H1 (cell line): ENCODE results near the gene COL8A1. TPM values are rescaled to one million over a fixed set of nuclear protein-coding genes. Genes with fewer than 3 reads are reported as not detected.

Experiments used
- CTCF ChIA-PET: fragments of 300-600 bp; sonication (Branson Sonifier 250); formaldehyde crosslinking; loops from one replicate; lab custom pipeline; 2021; ENCODE audit not compliant: partially characterized antibody; lab: Charles Lee
- POLR2A ChIA-PET: fragments of 300-600 bp; sonication (Branson Sonifier 250); formaldehyde crosslinking; loops from one replicate; lab custom pipeline; 2021; ENCODE audit warnings: inconsistent platforms; ENCODE audit not compliant: partially characterized antibody; lab: Charles Lee
- DNase-seq, 2 experiments: peaks; one replicate each; pipeline versions ENCODE4 v3.0.0 to v3.0.0-alpha.2; 2010 to 2022; ENCODE audit warnings: low spot score in 2 of 2, low read depth in 1 of 2, mixed read lengths in 1 of 2
- FAIRE-seq: peaks from 2 replicates; lab custom pipeline; 2011; peaks lifted over from hg19 to GRCh38; lab: Jason Lieb, UNC
- H2AFZ ChIP-seq: 2 replicates; pipeline ENCODE4 v1.8.1; 2012; ENCODE audit warnings: low read length, inconsistent platforms
- H2AK5ac ChIP-seq: 2 replicates; pipeline ENCODE4 v1.6.1; 2013; ENCODE audit warnings: low read depth, low read length
- H2BK120ac ChIP-seq: replicated peaks from 2 replicates; pipeline ENCODE3; 2013; ENCODE audit warnings: low read depth, low read length, inconsistent platforms
- H2BK12ac ChIP-seq: 2 replicates; pipeline ENCODE4 v1.6.1; 2013; ENCODE audit warnings: low read depth, low read length
- H2BK15ac ChIP-seq: 2 replicates; pipeline ENCODE4 v1.6.1; 2013; ENCODE audit warnings: low read length
- H2BK20ac ChIP-seq: 2 replicates; pipeline ENCODE4 v1.6.1; 2013; ENCODE audit warnings: low read length
- H2BK5ac ChIP-seq: 2 replicates; pipeline ENCODE4 v1.6.1; 2013; ENCODE audit warnings: low read depth, low read length
- H3K14ac ChIP-seq: 2 replicates; pipeline ENCODE4 v1.6.1; 2013; ENCODE audit warnings: inconsistent platforms; ENCODE audit not compliant: insufficient read length
- H3K18ac ChIP-seq: 2 replicates; pipeline ENCODE4 v1.6.1; 2013; ENCODE audit warnings: low read length; ENCODE audit errors: extremely low read depth
- H3K23ac ChIP-seq: 2 replicates; pipeline ENCODE4 v1.6.1; 2013; ENCODE audit warnings: inconsistent platforms; ENCODE audit not compliant: insufficient read length
- H3K23me2 ChIP-seq: 2 replicates; pipeline ENCODE4 v1.6.1; 2013; ENCODE audit warnings: low read depth, low read length
- H3K27ac ChIP-seq: 2 replicates; pipeline ENCODE4 v1.6.1; 2011; ENCODE audit warnings: low read depth, low read length, inconsistent platforms
- H3K27me3 ChIP-seq, 4 experiments: replicated peaks in 1 of 4; 1 replicate in 1 of 4; 2 replicates in 3 of 4; pipeline versions ENCODE4 v1.6.1 to v1.8.1; 2011 to 2013; ENCODE audit warnings: low read length in 3 of 4, mild to moderate bottlenecking in 3 of 4, inconsistent platforms in 2 of 4, mixed read lengths in 2 of 4, moderate library complexity in 1 of 4; ENCODE audit not compliant: control insufficient read depth in 3 of 4, insufficient read depth in 3 of 4; ENCODE audit errors: extremely low read depth in 1 of 4
- H3K36me3 ChIP-seq, 4 experiments: 2 replicates each; pipeline versions ENCODE4 v1.6.1 to v1.8.1; 2011 to 2013; ENCODE audit warnings: mild to moderate bottlenecking in 4 of 4, low read length in 3 of 4, moderate library complexity in 2 of 4, control low read depth in 1 of 4, inconsistent platforms in 1 of 4; ENCODE audit not compliant: insufficient read depth in 4 of 4, control insufficient read depth in 2 of 4
- H3K4ac ChIP-seq: replicated peaks from 2 replicates; pipeline ENCODE3; 2013; ENCODE audit warnings: low read length, low read depth, mixed read lengths, inconsistent platforms; ENCODE audit not compliant: insufficient read length
- H3K4me1 ChIP-seq, 4 experiments: replicated peaks in 1 of 4; 1 replicate in 1 of 4; 2 replicates in 3 of 4; pipeline versions ENCODE4 v1.6.1 to v1.8.1; 2011 to 2013; ENCODE audit warnings: low read length in 3 of 4, inconsistent platforms in 2 of 4, mixed read lengths in 1 of 4; ENCODE audit not compliant: insufficient read depth in 4 of 4, control insufficient read depth in 3 of 4
- H3K4me2 ChIP-seq, 2 experiments: 2 replicates each; pipeline versions ENCODE4 v1.6.1 to v1.8.1; 2011 to 2013; ENCODE audit warnings: low read depth in 2 of 2, low read length in 2 of 2, control low read depth in 1 of 2, inconsistent platforms in 1 of 2, mild to moderate bottlenecking in 1 of 2; ENCODE audit not compliant: insufficient read depth in 1 of 2
- H3K4me3 ChIP-seq, 4 experiments: fragments of 200-600, 300-600 bp in 1 of 4; sonication (generic), shearing (Covaris generic), sonication (Bioruptor Twin) in 1 of 4; 2 replicates each; pipeline versions ENCODE4 v1.5.1 to v1.8.1; 2011 to 2016; ENCODE audit warnings: low read length in 4 of 4, low read depth in 3 of 4, control low read depth in 2 of 4, inconsistent platforms in 2 of 4, mild to moderate bottlenecking in 2 of 4, mixed read lengths in 1 of 4, moderate library complexity in 1 of 4; ENCODE audit not compliant: insufficient read depth in 2 of 4; ENCODE audit errors: extremely low read depth in 1 of 4
- H3K56ac ChIP-seq: replicated peaks from 2 replicates; pipeline ENCODE3; 2013; ENCODE audit warnings: low read depth, mild to moderate bottlenecking, mixed read lengths, low read length, inconsistent platforms; ENCODE audit not compliant: insufficient read length
- H3K79me1 ChIP-seq: 2 replicates; pipeline ENCODE4 v1.6.1; 2013; ENCODE audit warnings: low read depth, low read length, control low read depth
- H3K79me2 ChIP-seq, 2 experiments: 2 replicates each; pipeline versions ENCODE4 v1.6.1 to v1.8.1; 2012 to 2013; ENCODE audit warnings: low read length in 2 of 2, mild to moderate bottlenecking in 2 of 2, inconsistent platforms in 1 of 2; ENCODE audit not compliant: insufficient read depth in 2 of 2, control insufficient read depth in 1 of 2
- H3K9ac ChIP-seq, 4 experiments: replicated peaks in 1 of 4; 1 replicate in 1 of 4; 2 replicates in 3 of 4; pipeline versions ENCODE4 v1.6.1 to v1.8.1; 2011 to 2013; ENCODE audit warnings: low read depth in 3 of 4, low read length in 3 of 4, control low read depth in 2 of 4, mild to moderate bottlenecking in 2 of 4, moderate library complexity in 2 of 4, inconsistent platforms in 1 of 4; ENCODE audit errors: extremely low read depth in 1 of 4
- H3K9me3 ChIP-seq, 2 experiments: 2 replicates each; pipeline versions ENCODE4 v1.6.1 to v1.8.1; 2012 to 2013; ENCODE audit warnings: mild to moderate bottlenecking in 2 of 2, moderate library complexity in 2 of 2, control low read depth in 1 of 2, inconsistent platforms in 1 of 2, low read depth in 1 of 2, low read length in 1 of 2, mixed read lengths in 1 of 2; ENCODE audit not compliant: insufficient read depth in 2 of 2
- H4K20me1 ChIP-seq, 2 experiments: replicated peaks in 1 of 2; 2 replicates each; pipeline versions ENCODE3 to v1.8.1; 2011 to 2013; ENCODE audit warnings: inconsistent platforms in 2 of 2, low read length in 2 of 2, mild to moderate bottlenecking in 1 of 2; ENCODE audit not compliant: insufficient read depth in 2 of 2, control insufficient read depth in 1 of 2
- H4K5ac ChIP-seq: 2 replicates; pipeline ENCODE4 v1.6.1; 2013; ENCODE audit warnings: low read length, low read depth, mixed read lengths, inconsistent platforms; ENCODE audit not compliant: insufficient read length
- H4K8ac ChIP-seq: 2 replicates; pipeline ENCODE4 v1.8.0; 2013; ENCODE audit warnings: mild to moderate bottlenecking, moderate library complexity, low read length, inconsistent platforms; ENCODE audit not compliant: insufficient read depth; ENCODE audit errors: extremely low read depth
- H4K91ac ChIP-seq: replicated peaks from 2 replicates; pipeline ENCODE3; 2013; ENCODE audit warnings: low read length, mixed read lengths, inconsistent platforms; ENCODE audit not compliant: insufficient read length
- BCL11A ChIP-seq, 2 experiments: IDR thresholded peaks; one replicate each; pipeline ENCODE4 v1.6.1; 2011; ENCODE audit warnings: low read depth in 2 of 2, low read length in 2 of 2, mild to moderate bottlenecking in 2 of 2
- EZH2 ChIP-seq: fragments of 200-600 bp; sonication (generic); IDR thresholded peaks from 2 replicates; pipeline ENCODE4 v1.7.1; 2012; ENCODE audit warnings: low read depth, mild to moderate bottlenecking, moderate library complexity, low read length, inconsistent platforms; ENCODE audit not compliant: severe bottlenecking
- MAX ChIP-seq: IDR thresholded peaks from 2 replicates; pipeline ENCODE4 v1.6.1; 2012; ENCODE audit warnings: inconsistent platforms
- SP2 ChIP-seq: IDR thresholded peaks from 2 replicates; pipeline ENCODE4 v1.6.1; 2012; ENCODE audit warnings: mild to moderate bottlenecking, low read length, inconsistent platforms
- SRF ChIP-seq: IDR thresholded peaks from 2 replicates; pipeline ENCODE4 v1.6.1; 2011; ENCODE audit warnings: mild to moderate bottlenecking, low read depth, low read length, moderate library complexity
- WGBS, 2 experiments: shearing (Covaris generic) in 1 of 2; methylation state at CpG; one replicate each; pipeline versions ENCODE4 v1.1.6 to v1.1.7; 2013 to 2015; ENCODE audit warnings: low lambda C conversion rate in 2 of 2, mixed read lengths in 2 of 2, inconsistent platforms in 1 of 2, low coverage in 1 of 2, missing lambda C conversion rate in 1 of 2; ENCODE audit not compliant: insufficient replicate concordance in 2 of 2, insufficient coverage in 1 of 2, insufficient read length in 1 of 2; ENCODE audit errors: extremely low coverage in 1 of 2, missing lambda C conversion rate in 1 of 2; 5-methylcytosine and 5-hydroxymethylcytosine counted together
- polyA plus RNA-seq, 7 experiments: library from polyadenylated mRNA; depleted of rRNA in 3 of 7; stranded (reverse) in 5 of 7; unstranded in 2 of 7; fragments of >200 nt in 5 of 7; fragments of 200-250 nt in 2 of 7; gene quantifications; 1 replicate in 5 of 7; 2 replicates in 1 of 7; 4 replicates in 1 of 7; pipeline versions ENCODE4 v1.2.1 to v1.2.3, GENCODE V29; 2011 to 2013; ENCODE audit warnings: missing spikeins in 2 of 7, mixed read lengths in 2 of 7
- total RNA-seq: library from RNA; stranded (reverse); fragmentation: NEBNext Ultra II Directional; extraction: Animal tissue kit (Norgen Biotek cat#: 25700); gene quantifications from 2 replicates; pipeline ENCODE4 v1.2.1, GENCODE V29; 2021

The COL8A1 gene
- total and polyA plus RNA-seq, 2 of the 8 experiments (the other 6 are each of a cell fraction or from before 2014, with no cell fraction given), result 0.21 to 1.2 TPM

GRCh38 chr3:99648516-99648915 is 10.1 kb downstream of the COL8A1 start:
- DNase-seq, result no peak
- Histone ChIP-seq H2AK5ac (no peak overlapping the region), H3K14ac (no peak overlapping the region), H4K91ac (no peak overlapping the region), H3K56ac (no peak overlapping the region), H3K79me1 (no peaks in the 10 kb centered on the region)
- no peak for TF ChIP-seq EZH2
- TF ChIP-seq MAX, result no peak
- no peak for TF ChIP-seq SRF
- TF ChIP-seq SP2, result no peak
- TF ChIP-seq BCL11A (IDR thresholded peaks at IDR 0.05; ENCODE audit: low read depth in 2 of 2, low read length in 2 of 2), result no peak
- TF ChIP-seq, all 59 proteins: peak for 0
- Histone ChIP-seq H4K5ac (no peak overlapping the region), H3K18ac (no peak overlapping the region), H2AFZ (no peak overlapping the region), H2BK15ac (no peak overlapping the region), H3K4me1 (peaks cover 0 to 4% (median 0%) of the 10 kb centered on the region in 4 experiments; a peak in 1 of 7 replicates), H2BK12ac (no peak overlapping the region), H3K4me3 (no peak overlapping the region), H3K36me3 (no peaks in the 10 kb centered on the region), H3K9me3 (no peaks in the 10 kb centered on the region), H3K23ac (no peak overlapping the region), H2BK120ac (no peak overlapping the region), H3K4ac (no peak overlapping the region), H3K27me3 (no peaks in the 10 kb centered on the region), H2BK5ac (no peak overlapping the region), H3K9ac (no peak overlapping the region), H3K79me2 (no peaks in the 10 kb centered on the region), H4K20me1 (no peaks in the 10 kb centered on the region), H4K8ac (no peak overlapping the region), H2BK20ac (no peak overlapping the region), H3K23me2 (no peaks in the 10 kb centered on the region), H3K4me2 (no peak overlapping the region), H3K27ac (no peak overlapping the region)
- 88% methylated on average over 4 of the region's 4 CpGs; no CpG with 5 or more reads in 1 of the 2 experiments for WGBS, 2 experiments
- FAIRE-seq, result no peak
- ChIA-PET CTCF (interaction anchor here (0.5 to 6.9 kb wide), 7 partner anchors 9 to 1024 kb away, joined by 3 to 40 read pairs (median 4); no protein-coding TSS in a partner anchor), POLR2A (no interaction called here)
